Measurements from ENCODE around the gene PABPN1.

The PABPN1 gene

DNA sequence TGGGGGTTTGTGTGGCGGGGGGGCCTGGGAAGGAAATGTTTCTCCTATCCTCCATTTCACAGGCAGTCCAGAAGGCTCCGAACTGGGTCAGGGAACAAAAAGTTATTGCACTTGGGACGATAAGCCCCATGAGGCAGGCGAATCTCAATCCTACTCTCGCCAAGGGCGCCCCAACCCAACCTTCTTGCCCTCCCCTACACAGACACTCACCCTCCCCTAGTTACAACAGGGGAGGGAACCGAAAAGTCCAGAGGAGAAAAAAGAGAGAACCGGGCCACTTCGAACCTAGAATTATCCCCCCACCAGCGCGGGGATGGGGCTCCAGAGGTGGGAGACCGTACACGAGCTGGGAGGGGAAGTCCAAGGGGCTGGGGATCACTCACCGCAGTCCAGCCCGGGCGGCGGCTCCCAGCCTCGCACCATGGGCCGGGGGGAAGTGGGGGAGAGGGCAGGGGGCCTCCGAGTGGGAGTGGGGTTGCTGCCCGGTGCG is 35.7 kb upstream of the PABPN1 start:
- TF ChIP-seq, protein P1, sequence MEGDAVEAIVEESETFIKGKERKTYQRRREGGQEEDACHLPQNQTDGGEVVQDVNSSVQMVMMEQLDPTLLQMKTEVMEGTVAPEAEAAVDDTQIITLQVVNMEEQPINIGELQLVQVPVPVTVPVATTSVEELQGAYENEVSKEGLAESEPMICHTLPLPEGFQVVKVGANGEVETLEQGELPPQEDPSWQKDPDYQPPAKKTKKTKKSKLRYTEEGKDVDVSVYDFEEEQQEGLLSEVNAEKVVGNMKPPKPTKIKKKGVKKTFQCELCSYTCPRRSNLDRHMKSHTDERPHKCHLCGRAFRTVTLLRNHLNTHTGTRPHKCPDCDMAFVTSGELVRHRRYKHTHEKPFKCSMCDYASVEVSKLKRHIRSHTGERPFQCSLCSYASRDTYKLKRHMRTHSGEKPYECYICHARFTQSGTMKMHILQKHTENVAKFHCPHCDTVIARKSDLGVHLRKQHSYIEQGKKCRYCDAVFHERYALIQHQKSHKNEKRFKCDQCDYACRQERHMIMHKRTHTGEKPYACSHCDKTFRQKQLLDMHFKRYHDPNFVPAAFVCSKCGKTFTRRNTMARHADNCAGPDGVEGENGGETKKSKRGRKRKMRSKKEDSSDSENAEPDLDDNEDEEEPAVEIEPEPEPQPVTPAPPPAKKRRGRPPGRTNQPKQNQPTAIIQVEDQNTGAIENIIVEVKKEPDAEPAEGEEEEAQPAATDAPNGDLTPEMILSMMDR (IDR thresholded peaks at IDR 0.05; ENCODE audit: low read depth, low read length): no peak
- no peak for DNase-seq (ENCODE audit: low read depth in 2 of 2)
- H3K4me3 ChIP-seq (replicated peaks in 1 of 2; ENCODE audit: low read depth in 2 of 2, low read length in 2 of 2): peak overlapping the region; percentile 82 to 88

DNA sequence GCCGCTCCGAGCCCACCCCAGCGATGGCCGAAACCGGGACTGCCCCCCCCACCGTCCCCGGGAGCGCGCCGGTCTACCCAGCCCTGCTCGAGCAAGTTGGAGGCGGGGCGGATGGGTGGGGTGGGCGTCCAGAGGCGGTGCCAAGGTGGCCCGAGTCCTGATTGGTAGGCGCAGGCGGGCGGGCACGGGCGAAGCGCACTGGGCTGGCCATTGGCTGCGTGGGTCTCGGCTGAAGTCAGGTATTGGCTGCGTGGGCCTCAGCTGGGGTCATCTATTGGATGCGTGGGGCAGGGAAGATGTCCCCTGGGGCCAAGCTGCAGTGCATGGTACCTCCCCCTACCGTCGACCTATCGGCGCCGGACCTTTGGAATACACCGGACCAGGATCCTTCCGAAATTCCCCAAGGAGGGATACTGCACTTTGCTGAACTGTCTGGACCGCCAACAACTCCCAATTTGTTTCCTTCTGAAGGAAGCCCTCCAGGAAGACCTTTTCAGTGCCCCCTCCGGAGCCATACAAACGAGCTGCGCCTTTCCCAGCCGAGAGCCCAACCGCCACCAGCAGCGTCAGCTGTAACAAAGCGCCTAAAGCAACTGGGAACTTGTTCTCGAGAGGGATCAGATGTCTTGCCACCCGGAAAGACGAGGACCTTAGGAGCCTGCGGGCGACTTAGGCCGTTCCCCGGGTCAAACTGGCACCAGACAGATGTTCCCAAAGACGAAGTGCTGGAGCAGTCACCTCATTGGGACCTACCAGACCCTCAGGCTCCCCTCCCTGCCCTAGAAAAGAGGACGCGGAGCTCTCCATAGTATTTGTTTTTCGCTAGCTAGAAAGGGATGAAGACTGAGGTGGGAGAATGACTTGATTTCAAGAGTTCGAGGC is 35.0 kb upstream of the PABPN1 start, which contains the start of gene HOMEZ:
Gene HOMEZ (minus strand): TSS at position 113 of the 882 bp plus-strand sequence. CDS start 180 bp downstream, outside the sequence.
- peak; percentile 99 for DNase-seq (ENCODE audit: low read depth in 2 of 2)
- H3K4me3 ChIP-seq (replicated peaks in 1 of 2; ENCODE audit: low read depth in 2 of 2, low read length in 2 of 2): peak within 1 kb of the TSS; percentile 82 to 88
- TF ChIP-seq, protein P1 (IDR thresholded peaks at IDR 0.05; ENCODE audit: low read depth, low read length): no peak

DNA sequence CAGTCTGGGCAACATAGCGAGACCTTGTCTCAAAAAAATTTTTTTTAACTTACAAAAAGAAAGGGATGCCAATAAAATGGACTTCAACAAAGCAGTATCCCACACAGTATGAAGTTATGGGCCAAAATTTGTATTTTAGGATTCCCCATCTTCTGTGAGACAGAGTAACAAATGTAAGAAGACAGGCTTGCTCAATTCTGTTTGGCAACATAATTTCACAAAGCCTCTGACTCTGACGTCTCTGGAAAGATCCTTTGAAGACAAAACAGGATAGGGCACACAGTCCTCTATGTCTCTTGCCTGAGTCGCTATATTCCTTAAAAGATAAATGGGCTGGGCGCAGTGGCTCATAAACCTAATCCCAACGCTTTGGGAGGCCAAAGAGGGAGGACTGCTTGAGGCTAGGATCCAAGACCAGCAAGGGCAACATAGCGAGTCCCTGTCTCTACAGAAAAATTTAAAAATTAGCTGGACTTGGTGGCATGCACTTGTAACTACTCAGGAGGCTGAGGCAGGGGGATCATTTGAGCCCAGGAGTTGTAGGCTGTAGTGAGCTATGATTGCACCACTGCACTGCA is 34.3 kb upstream of the PABPN1 start:
- TF ChIP-seq, protein P1 (IDR thresholded peaks at IDR 0.05; ENCODE audit: low read depth, low read length): no peak
- peak; percentile 24 to 38 for DNase-seq (ENCODE audit: low read depth in 2 of 2)
- H3K4me3 ChIP-seq (replicated peaks in 1 of 2; ENCODE audit: low read depth in 2 of 2, low read length in 2 of 2): peak overlapping the region; percentile 82 to 88

GRCh38 chr14:23294734-23295561 is 26.3 kb upstream of the PABPN1 start:
- TF ChIP-seq, protein P1 (IDR thresholded peaks at IDR 0.05; ENCODE audit: low read depth, low read length): peak; percentile 86
- peak; percentile 70 to 78 for DNase-seq (ENCODE audit: low read depth in 2 of 2)
- no peak overlapping the region for H3K4me3 ChIP-seq (replicated peaks in 1 of 2; ENCODE audit: low read depth in 2 of 2, low read length in 2 of 2)

- no peak overlapping the region for H3K4me3 ChIP-seq (replicated peaks in 1 of 2; ENCODE audit: low read depth in 2 of 2, low read length in 2 of 2)
- DNase-seq (ENCODE audit: low read depth in 2 of 2): no peak
- TF ChIP-seq, protein P1 (IDR thresholded peaks at IDR 0.05; ENCODE audit: low read depth, low read length): no peak
These were observed 25.1 kb upstream of the PABPN1 start for GRCh38 chr14:23296012-23296777.

DNA sequence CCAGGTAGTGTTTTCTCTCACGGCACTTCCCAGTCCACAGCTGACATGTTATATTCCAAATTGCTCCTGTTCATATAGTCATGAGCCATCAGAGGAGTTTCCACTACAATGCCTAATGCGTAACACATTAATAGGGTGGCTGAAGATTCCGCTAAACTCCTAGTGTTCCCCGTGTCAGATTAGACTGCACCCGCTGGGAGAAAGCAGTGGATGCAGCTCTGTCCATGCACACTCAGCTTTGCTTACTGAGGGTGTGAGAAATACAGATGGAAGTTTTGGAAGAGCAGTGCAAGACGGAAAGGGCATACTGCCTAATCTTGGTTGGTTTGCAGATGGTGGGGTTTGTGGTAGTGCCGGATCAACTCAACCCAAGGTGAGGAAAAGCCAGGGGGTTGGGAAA is 24.2 kb upstream of the PABPN1 start:
- no peak for DNase-seq (ENCODE audit: low read depth in 2 of 2)
- H3K4me3 ChIP-seq (replicated peaks in 1 of 2; ENCODE audit: low read depth in 2 of 2, low read length in 2 of 2): no peak overlapping the region
- TF ChIP-seq, protein P1 (IDR thresholded peaks at IDR 0.05; ENCODE audit: low read depth, low read length): no peak

Measured in cardiac fibroblast (primary cell).